IgD-negative memory B cell (primary cell): ENCODE measurements around the gene SUN1. TPM values are rescaled to one million over a fixed set of nuclear protein-coding genes. Genes with fewer than 3 reads are reported as not detected.
A peak's percentile ranks its signal among the peaks of the same experiment; 100 is the strongest.
"Not testable (repeated sequence)": the region's sequence is repeated elsewhere in the genome, so short reads cannot be mapped to it uniquely, and the experiment has no call there.

ENCODE experiments used
- H3K27ac Mint-ChIP-seq, 3 donors: one replicate each; pipeline ENCODE4 v1.8.0; 2020 to 2022; ENCODE audit warnings: mild to moderate bottlenecking in 3 of 3, mixed read lengths in 3 of 3, moderate library complexity in 1 of 3
- H3K27me3 Mint-ChIP-seq: one replicate; pipeline ENCODE4 v1.8.0; 2021; ENCODE audit warnings: mixed read lengths
- H3K36me3 Mint-ChIP-seq: one replicate; pipeline ENCODE4 v1.8.0; 2020; ENCODE audit warnings: mild to moderate bottlenecking, mixed read lengths
- H3K4me1 Mint-ChIP-seq, 3 donors: one replicate each; pipeline ENCODE4 v1.8.0; 2020 to 2022; ENCODE audit warnings: mixed read lengths in 3 of 3, mild to moderate bottlenecking in 1 of 3
- H3K4me3 Mint-ChIP-seq, 4 donors: one replicate each; pipeline ENCODE4 v1.8.0; 2020 to 2022; ENCODE audit warnings: mild to moderate bottlenecking in 4 of 4, mixed read lengths in 4 of 4, moderate library complexity in 3 of 4
- H3K9me3 Mint-ChIP-seq, 3 donors: one replicate each; pipeline ENCODE4 v1.8.0; 2020 to 2021; ENCODE audit warnings: mixed read lengths in 3 of 3, mild to moderate bottlenecking in 1 of 3
- polyA plus RNA-seq: library from polyadenylated mRNA; unstranded; fragments of 300-500 nt; fragmentation: Illumina TruSeq; gene quantifications from one replicate; pipeline ENCODE4 v1.2.3, GENCODE V29; 2021

Gene SUN1
- polyA plus RNA-seq, 1 donor from 2014 or later: 31.0 TPM

DNA sequence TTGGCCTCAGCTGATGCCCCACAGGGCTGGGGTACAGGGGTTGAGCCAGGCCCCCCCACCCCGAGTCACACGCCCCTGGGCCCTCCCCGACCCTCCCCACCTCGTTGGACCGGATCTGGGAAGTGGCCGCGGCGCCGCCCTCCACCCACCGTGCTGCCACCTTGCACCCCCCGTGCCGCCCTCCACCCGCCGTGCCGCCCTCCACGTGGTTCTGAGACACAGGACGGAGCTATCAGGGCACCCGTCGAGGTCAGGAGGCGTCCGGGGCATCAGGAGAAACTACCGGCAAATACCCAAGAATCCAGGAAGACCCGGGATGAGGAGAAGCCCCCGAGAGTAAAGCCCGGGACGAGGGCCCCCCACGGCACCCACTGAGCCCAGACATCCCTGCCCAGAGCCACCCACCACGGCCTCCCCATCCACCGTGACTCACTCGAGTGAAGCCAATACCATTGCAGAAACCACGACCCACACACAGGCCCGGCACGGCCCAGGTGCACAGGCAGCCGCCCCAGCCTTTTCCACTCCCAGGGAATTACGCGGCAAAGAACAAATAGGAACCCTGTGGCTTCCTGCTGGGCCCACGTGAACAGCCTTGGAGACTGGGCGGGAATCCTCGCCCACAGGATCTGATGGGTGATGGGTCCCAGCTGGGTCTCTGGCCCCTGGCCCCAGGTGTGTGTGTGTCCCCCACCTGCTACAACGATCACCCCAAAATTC lies 88.2 kb downstream of the SUN1 start:
- Mint-ChIP-seq H3K36me3 (no peaks in the 10 kb centered on the region), H3K27me3 (peaks cover 2% of the 10 kb centered on the region), H3K4me1 (peaks cover 9 to 19% (median 11%) of the 10 kb centered on the region in 3 donors), H3K4me3 (peak overlapping the region in 2 of 4 donors; percentile 28 to 78), H3K9me3 (no peaks in the 10 kb centered on the region), H3K27ac (peak overlapping the region; percentile 2 to 59 (median 35))

DNA sequence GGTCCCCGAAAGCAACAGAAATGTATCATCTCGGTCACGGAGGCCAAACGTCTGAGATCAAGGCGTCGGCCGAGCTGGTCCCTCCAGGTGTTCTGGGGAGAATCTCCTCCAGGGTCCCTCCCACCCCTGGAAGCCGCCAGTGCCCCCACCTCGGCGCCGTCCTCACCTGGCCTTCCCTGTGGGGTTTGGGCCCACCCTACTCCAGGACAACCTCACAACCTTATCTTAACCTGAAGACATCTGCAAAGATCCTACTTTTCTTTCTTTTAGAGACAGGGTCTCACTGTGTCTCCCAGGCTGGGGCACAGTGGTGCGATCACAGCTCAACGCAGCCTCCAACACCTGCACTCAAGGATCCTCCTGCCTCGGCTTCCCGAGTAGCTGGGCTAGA lies 88.8 kb downstream of the SUN1 start:
- Mint-ChIP-seq H3K27me3 (peaks cover 2% of the 10 kb centered on the region), H3K27ac (peak overlapping the region; percentile 2 to 59 (median 35)), H3K4me1 (peaks cover 9 to 19% (median 11%) of the 10 kb centered on the region in 3 donors), H3K9me3 (no peaks in the 10 kb centered on the region), H3K4me3 (peak overlapping the region in 3 of 4 donors; percentile 28 to 78 (median 66)), H3K36me3 (no peaks in the 10 kb centered on the region)

DNA sequence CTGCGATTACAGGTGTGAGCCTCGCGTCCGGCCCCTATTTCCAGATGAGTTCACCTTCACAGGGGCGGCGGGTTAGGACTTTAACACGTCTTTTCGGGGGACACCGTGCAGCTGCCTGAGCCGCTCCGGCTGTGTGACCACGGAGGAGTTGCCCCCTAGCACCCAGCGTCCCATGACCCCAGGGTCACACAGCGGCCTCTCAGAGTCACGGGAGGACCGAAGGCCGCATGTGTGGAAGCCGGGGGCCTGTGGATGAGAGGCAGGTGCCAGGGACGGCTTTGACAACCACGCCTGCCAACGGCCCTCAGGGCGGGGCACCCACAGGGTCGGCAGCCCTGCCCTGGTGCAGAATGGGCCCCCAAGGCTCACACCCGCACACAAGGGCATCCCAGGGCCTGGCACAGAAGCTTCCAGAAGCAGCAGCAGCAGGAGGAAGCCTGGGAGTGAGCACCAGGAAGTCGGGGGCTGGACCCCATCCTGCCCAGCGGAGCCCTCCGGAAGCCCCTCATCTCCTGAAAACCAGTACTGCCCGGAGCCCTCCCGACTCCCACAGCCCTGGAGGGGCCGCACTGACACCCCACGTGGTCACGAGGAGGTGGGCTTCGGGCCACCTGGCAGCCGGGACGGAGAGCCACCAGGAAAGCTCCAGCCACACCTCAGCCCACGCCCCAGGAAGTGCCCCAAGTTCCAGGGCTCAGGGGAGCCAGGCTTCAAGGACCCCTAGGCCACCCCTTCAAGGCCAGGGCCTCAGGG lies 89.5 kb downstream of the SUN1 start:
- peak overlapping the region; percentile 2 to 35 (median 31) for H3K27ac Mint-ChIP-seq
- no peaks in the 10 kb centered on the region for H3K9me3 Mint-ChIP-seq
- H3K27me3 Mint-ChIP-seq: peaks cover 2% of the 10 kb centered on the region
- H3K36me3 Mint-ChIP-seq: no peaks in the 10 kb centered on the region
- peak overlapping the region in 3 of 4 donors; percentile 66 to 80 (median 68) for H3K4me3 Mint-ChIP-seq
- H3K4me1 Mint-ChIP-seq: peaks cover 6 to 19% (median 11%) of the 10 kb centered on the region in 3 donors

DNA sequence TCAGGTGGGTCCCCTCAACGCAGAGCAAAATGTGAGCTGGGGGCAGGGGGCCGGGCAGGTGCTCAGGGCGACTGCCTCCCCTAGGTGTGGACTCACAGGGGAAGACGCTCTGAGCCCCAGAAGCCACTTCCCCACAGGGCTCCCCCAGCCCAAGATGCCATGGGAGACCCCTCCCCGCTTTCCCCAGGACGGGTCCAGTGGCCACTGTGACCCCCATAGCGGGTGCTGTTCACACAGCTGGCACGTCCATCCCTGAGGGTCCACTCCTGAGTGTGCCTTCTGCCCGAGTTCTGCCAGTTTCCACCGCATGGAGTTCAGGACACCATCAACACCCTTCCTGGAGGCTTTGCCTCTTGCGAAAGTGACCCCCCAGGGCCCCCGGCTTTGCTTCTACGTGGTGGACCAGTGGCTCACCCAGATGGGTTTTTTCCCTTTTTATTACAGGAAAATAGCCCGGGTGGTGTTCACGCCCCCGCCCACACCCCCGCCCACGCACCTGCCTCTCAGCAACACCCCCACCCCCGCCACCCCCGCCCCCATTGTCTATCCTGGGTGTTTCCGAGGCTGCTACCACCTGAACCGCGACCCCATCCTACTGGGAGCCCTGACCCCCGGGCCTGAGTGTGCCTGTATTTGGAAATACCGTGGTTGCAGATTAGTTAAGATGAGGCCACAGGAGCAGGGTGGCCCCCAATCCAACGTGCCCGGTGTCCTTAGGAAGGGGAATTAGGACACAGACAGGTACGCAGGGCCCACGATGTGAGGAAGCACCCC lies 90.2 kb downstream of the SUN1 start:
- peaks cover 8 to 23% (median 11%) of the 10 kb centered on the region in 3 donors for H3K4me1 Mint-ChIP-seq
- no peaks in the 10 kb centered on the region for H3K9me3 Mint-ChIP-seq
- peak overlapping the region; percentile 84 to 97 (median 94) for H3K4me3 Mint-ChIP-seq
- no peaks in the 10 kb centered on the region for H3K36me3 Mint-ChIP-seq
- peak overlapping the region; percentile 88 to 92 (median 90) for H3K27ac Mint-ChIP-seq
- H3K27me3 Mint-ChIP-seq: peaks cover 2% of the 10 kb centered on the region

DNA sequence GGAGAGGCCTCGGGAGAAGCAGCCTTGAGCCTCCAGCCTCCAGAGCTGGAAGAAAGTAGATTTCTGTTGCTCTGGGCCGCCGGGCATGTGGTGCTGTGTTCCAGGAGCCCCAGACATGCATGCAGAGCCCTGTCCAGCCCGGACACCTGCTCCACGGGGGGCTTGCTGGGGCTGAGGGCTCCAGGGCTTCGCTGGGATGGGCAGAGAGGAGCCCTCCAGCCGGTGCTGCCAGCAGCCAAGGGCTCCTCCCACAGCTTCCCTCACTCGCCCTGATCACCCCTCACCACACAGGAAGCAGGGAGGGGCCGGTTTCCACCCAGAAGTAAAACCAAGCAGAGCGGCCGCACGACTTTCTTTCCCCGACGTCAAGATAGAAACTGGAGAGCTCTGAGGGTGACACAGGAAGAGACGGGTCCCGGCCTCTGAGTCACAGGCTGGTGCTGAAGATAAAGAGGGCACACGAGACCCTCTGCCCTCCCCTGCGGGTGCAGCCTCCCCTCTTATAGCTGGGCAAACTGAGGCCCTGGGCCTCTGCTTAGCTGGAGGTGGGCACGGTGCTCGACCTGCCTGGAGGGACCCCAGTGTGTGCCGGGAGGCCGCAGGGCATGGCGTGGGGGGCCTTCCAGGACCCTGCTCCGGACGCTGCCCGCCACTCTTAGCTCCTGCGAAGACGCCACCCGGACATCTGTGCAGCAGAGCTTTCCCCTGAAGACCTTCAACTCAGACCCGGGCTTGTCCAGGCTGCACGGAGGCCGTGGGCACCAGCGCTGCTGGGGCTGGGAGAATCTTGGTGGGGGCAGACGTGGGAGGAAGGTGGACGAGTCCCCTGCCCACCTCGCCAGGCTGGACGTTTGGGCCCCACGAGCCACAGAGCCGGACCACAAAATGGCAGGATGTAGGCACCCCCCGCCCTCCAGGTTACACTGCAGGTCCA lies 91.1 kb downstream of the SUN1 start:
- peaks cover 3% of the 10 kb centered on the region for H3K27me3 Mint-ChIP-seq
- H3K27ac Mint-ChIP-seq: peak overlapping the region; percentile 88 to 92 (median 90)
- H3K36me3 Mint-ChIP-seq: no peaks in the 10 kb centered on the region
- H3K4me3 Mint-ChIP-seq: peak overlapping the region; percentile 84 to 97 (median 94)
- no peaks in the 10 kb centered on the region for H3K9me3 Mint-ChIP-seq
- peaks cover 10 to 25% (median 12%) of the 10 kb centered on the region in 3 donors for H3K4me1 Mint-ChIP-seq

DNA sequence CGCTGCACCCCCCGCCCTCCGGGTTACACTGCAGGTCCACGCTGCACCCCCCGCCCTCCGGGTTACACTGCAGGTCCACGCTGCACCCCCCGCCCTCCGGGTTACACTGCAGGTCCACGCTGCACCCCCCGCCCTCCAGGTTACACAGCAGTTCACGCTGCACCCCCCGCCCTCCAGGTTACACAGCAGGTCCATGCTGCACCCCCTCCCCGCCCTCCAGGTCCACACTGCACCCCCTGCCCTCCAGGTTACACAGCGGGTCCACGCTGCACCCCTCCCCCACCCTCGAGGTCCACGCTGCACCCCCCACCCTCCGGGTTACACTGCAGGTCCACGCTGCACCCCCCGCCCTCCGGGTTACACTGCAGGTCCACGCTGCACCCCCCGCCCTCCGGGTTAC lies 91.8 kb downstream of the SUN1 start:
- Mint-ChIP-seq H3K4me3 (peak overlapping the region in 2 of 4 donors; percentile 9 to 93), H3K4me1 (peaks cover 10 to 32% (median 17%) of the 10 kb centered on the region in 3 donors)
- H3K27me3 Mint-ChIP-seq, H3K36me3 Mint-ChIP-seq, H3K27ac Mint-ChIP-seq, H3K9me3 Mint-ChIP-seq: not testable (repeated sequence)

Other genes with a start within 250 kb of the SUN1 start
- gene DNAAF5, start 105.8 kb upstream of the SUN1 start, polyA plus RNA-seq: 2.7 TPM
- gene PRKAR1B, start 105.2 kb upstream of the SUN1 start, polyA plus RNA-seq: 4.6 TPM
- 31.2 TPM for gene GET4, start 44.1 kb downstream of the SUN1 start, polyA plus RNA-seq
- 6.4 TPM for gene ADAP1, start 122.2 kb downstream of the SUN1 start, polyA plus RNA-seq
- 26.7 TPM for gene COX19, start 143.1 kb downstream of the SUN1 start, polyA plus RNA-seq
- not detected for gene CYP2W1, start 150.7 kb downstream of the SUN1 start, polyA plus RNA-seq
- gene GPR146, start 212.1 kb downstream of the SUN1 start, polyA plus RNA-seq: 2.6 TPM